Body of pancreas (tissue), 4 donors: Measurements from ENCODE around the gene SETD1B.

Source experiments
- CTCF ChIP-seq, 7 experiments: fragments of 450-650 bp in 4 of 7; fragments of 200-600 bp in 3 of 7; sonication (generic) in 3 of 7; IDR thresholded peaks; one replicate each; pipeline ENCODE4 v1.5.1; 2016 to 2019; ENCODE audit warnings: antibody characterized with exemption in 7 of 7
- POLR2A ChIP-seq, 3 donors: fragments of 450-650 bp; IDR thresholded peaks; one replicate each; pipeline ENCODE4 v1.6.1; 2016; ENCODE audit warnings: antibody characterized with exemption in 3 of 3, mild to moderate bottlenecking in 2 of 3

GRCh38 chr12:121874071-121874470 is 70.3 kb downstream of the SETD1B start:
- no peak for TF ChIP-seq POLR2A (IDR thresholded peaks at IDR 0.05)
- TF ChIP-seq CTCF (IDR thresholded peaks at IDR 0.05): no peak
